GM12878 (cell line): ENCODE results near the gene LYPLAL1. TPM values are rescaled to one million over a fixed set of nuclear protein-coding genes. Genes with fewer than 3 reads are reported as not detected.

Source experiments
- ATAC-seq: fragments of 200-7000 bp; cut with Tn5 transposase; 3 replicates; pipeline ENCODE4 v1.9.1; 2020; ENCODE audit warnings: mild to moderate bottlenecking, moderate library complexity
- BruUV-seq: library from RNA; stranded (reverse); fragments of 400-500 nt; replicated peaks from 2 replicates; lab custom pipeline; 2021; lab: Mats Ljungman, UMichigan
- CTCF ChIA-PET: fragments of 300-600 bp; sonication (Branson Sonifier 250); formaldehyde crosslinking; extraction: SDS; loops from one replicate; lab custom pipeline; 2021; ENCODE audit warnings: inconsistent platforms; lab: Yijun Ruan, JAX
- POLR2A ChIA-PET: fragments of 350-600 bp; formaldehyde crosslinking; extraction: SDS; loops from one replicate; lab custom pipeline; 2021; ENCODE audit warnings: inconsistent platforms; lab: Charles Lee
- RAD21 ChIA-PET: fragments of 300-600 bp; sonication (Branson Sonifier 250); formaldehyde crosslinking; loops from one replicate; lab custom pipeline; 2023; ENCODE audit warnings: antibody characterized with exemption; ENCODE audit not compliant: unreplicated experiment; lab: Charles Lee
- SMC1A ChIA-PET: fragments of 300-600 bp; sonication (Branson Sonifier 250); formaldehyde crosslinking; loops from one replicate; lab custom pipeline; 2023; ENCODE audit not compliant: unreplicated experiment, uncharacterized antibody; lab: Charles Lee
- DNase-seq: peaks from one replicate; pipeline ENCODE4 v3.0.0-alpha.2; 2011; ENCODE audit warnings: low read depth, low spot score
- FAIRE-seq: peaks from 3 replicates; lab custom pipeline; 2011; peaks lifted over from hg19 to GRCh38; lab: Jason Lieb, UNC
- H2AFZ ChIP-seq: 2 replicates; pipeline ENCODE4 v1.6.0; 2011; ENCODE audit warnings: low read depth, low read length, control low read depth; ENCODE audit not compliant: control insufficient read depth
- H3K27ac ChIP-seq: 2 replicates; pipeline ENCODE4 v1.5.1; 2011; ENCODE audit warnings: control low read depth; ENCODE audit not compliant: control insufficient read depth, insufficient read depth
- H3K27me3 ChIP-seq, 2 experiments: replicated peaks in 1 of 2; 2 replicates each; pipeline versions ENCODE4 v1.6.0 to v1.6.1; 2011; ENCODE audit warnings: low read length in 1 of 2; ENCODE audit not compliant: control insufficient read depth in 2 of 2, insufficient read depth in 2 of 2
- H3K36me3 ChIP-seq, 2 experiments: 2 replicates each; pipeline ENCODE4 v1.5.1; 2011; ENCODE audit warnings: low read length in 1 of 2; ENCODE audit not compliant: control insufficient read depth in 2 of 2, insufficient read depth in 2 of 2
- H3K4me1 ChIP-seq: 2 replicates; pipeline ENCODE4 v1.6.1; 2011; ENCODE audit warnings: mild to moderate bottlenecking, low read length, moderate library complexity, mixed read lengths; ENCODE audit not compliant: control insufficient read depth, insufficient read depth
- H3K4me2 ChIP-seq: 2 replicates; pipeline ENCODE4 v1.6.0; 2011; ENCODE audit warnings: control low read depth; ENCODE audit not compliant: control insufficient read depth, insufficient read depth
- H3K4me3 ChIP-seq: fragments of 200-600 bp; sonication (generic); 2 replicates; pipeline ENCODE4 v1.5.1; 2016
- H3K79me2 ChIP-seq: 2 replicates; pipeline ENCODE4 v1.6.0; 2011; ENCODE audit warnings: low read length; ENCODE audit not compliant: control insufficient read depth, insufficient read depth
- H3K9ac ChIP-seq: 2 replicates; pipeline ENCODE4 v1.8.0; 2011; ENCODE audit warnings: low read length, control low read depth, mixed read lengths; ENCODE audit not compliant: control insufficient read depth, insufficient read depth
- H3K9me3 ChIP-seq: replicated peaks from 3 replicates; pipeline ENCODE4 v1.5.1; 2011; ENCODE audit warnings: mild to moderate bottlenecking, low read length; ENCODE audit not compliant: control insufficient read depth, insufficient read depth
- H4K20me1 ChIP-seq: 2 replicates; pipeline ENCODE4 v1.6.0; 2011; ENCODE audit not compliant: control insufficient read depth, insufficient read depth
- BHLHE40 ChIP-seq, 2 experiments: fragments of 450-650 bp in 1 of 2; IDR thresholded peaks; 2 replicates each; pipeline ENCODE4 v1.6.1; 2011 to 2017; ENCODE audit warnings: low read depth in 2 of 2, borderline replicate concordance in 1 of 2, improper control_type of control experiment in 1 of 2, low read length in 1 of 2, mild to moderate bottlenecking in 1 of 2
- EP300 ChIP-seq, 2 experiments: fragments of 150-350 bp in 1 of 2; IDR thresholded peaks; 2 replicates each; pipeline ENCODE4 v1.6.1; 2011 to 2012; ENCODE audit warnings: low read depth in 2 of 2, low read length in 2 of 2, borderline replicate concordance in 1 of 2, improper control_type of control experiment in 1 of 2, inconsistent platforms in 1 of 2; ENCODE audit not compliant: control insufficient read depth in 1 of 2
- JUNB ChIP-seq: IDR thresholded peaks from 2 replicates; pipeline ENCODE4 v1.6.1; 2016; ENCODE audit warnings: antibody characterized with exemption, mild to moderate bottlenecking
- TAF1 ChIP-seq: IDR thresholded peaks from 2 replicates; pipeline ENCODE4 v1.6.1; 2011; ENCODE audit warnings: mild to moderate bottlenecking, low read depth, low read length, borderline replicate concordance
- WGBS: methylation state at CpG from one replicate; pipeline ENCODE4 v1.1.6; 2016; ENCODE audit warnings: low lambda C conversion rate; ENCODE audit not compliant: insufficient replicate concordance, insufficient coverage; ENCODE audit errors: missing lambda C conversion rate; 5-methylcytosine and 5-hydroxymethylcytosine counted together
- in situ Hi-C: fragments of 300-500 bp; cut with MboI; formaldehyde crosslinking; loops from 9 replicates; pipeline ENCODE4 v1.14.3; 2018; ENCODE audit warnings: mixed read lengths
- intact Hi-C: fragments of 100-400 bp; cut with micrococcal nuclease; formaldehyde crosslinking; loops from one replicate; pipeline ENCODE4 v1.14.2; 2022; ENCODE audit not compliant: unreplicated experiment
- polyA plus RNA-seq, 11 experiments: library from polyadenylated mRNA; depleted of rRNA in 4 of 11; unstranded in 6 of 11; stranded (reverse) in 5 of 11; fragments of >200 nt; fragmentation: Nextera tagmentation in 4 of 11; fragmentation: Illumina TruSeq in 1 of 11; extraction: Ambion mirVana in 4 of 11; extraction: Trizol in 1 of 11; gene quantifications; 1 replicate in 1 of 11; 2 replicates in 10 of 11; pipeline versions ENCODE4 v1.2.1 to v1.2.3, GENCODE V29; 2011 to 2016; ENCODE audit warnings: inconsistent platforms in 2 of 11, missing spikeins in 2 of 11, low read depth in 1 of 11
- total RNA-seq, 4 experiments: library from RNA; depleted of rRNA in 3 of 4; stranded (reverse); fragments of >200 nt in 3 of 4; fragmentation: Illumina TruSeq in 1 of 4; extraction: Trizol in 1 of 4; gene quantifications; 2 replicates each; pipeline versions ENCODE4 v1.2.1 to v1.2.3, GENCODE V29; 2013 to 2021

LYPLAL1 gene
- total and polyA plus RNA-seq, 10 of the 15 experiments (the other 5 are each of a cell fraction or from before 2014, with no cell fraction given) = 19.4 to 112 (median 40.5) TPM

GRCh38 chr1:219159946-219160645, 13.6 kb upstream of the LYPLAL1 start:
- POLR2A ChIA-PET = no interaction called here
- Histone ChIP-seq H3K27me3 (no peaks in the 10 kb centered on the region), H3K9me3 (no peaks in the 10 kb centered on the region), H4K20me1 (no peaks in the 10 kb centered on the region), H3K4me3 (no peak overlapping the region), H3K79me2 (no peaks in the 10 kb centered on the region), H3K4me1 (no peaks in the 10 kb centered on the region), H3K36me3 (no peaks in the 10 kb centered on the region), H3K4me2 (no peak overlapping the region), H3K27ac (no peak overlapping the region), H3K9ac (no peak overlapping the region), H2AFZ (peak overlapping the region; percentile 27)
- WGBS = 42% methylated on average over 4 of the region's 4 CpGs
- DNase-seq (no peak), FAIRE-seq (no peak), ATAC-seq (peak; percentile 97)
- intact Hi-C loops = no loop called here
- RAD21 ChIA-PET = interaction anchor here (1.4 to 1.6 kb wide), 2 partner anchors 13 to 28 kb away, joined by 3 to 4 read pairs; partner anchors contain the start of gene LYPLAL1
- CTCF ChIA-PET = interaction anchor here (1.0 kb wide), 2 partner anchors 8 to 11 kb away, joined by 3 to 4 read pairs; no protein-coding TSS in a partner anchor
- in situ Hi-C loops = no loop called here
- TF ChIP-seq BHLHE40 (IDR thresholded peaks at IDR 0.05; ENCODE audit: borderline replicate concordance in 1 of 2, low read depth in 2 of 2, low read length in 1 of 2) (peak in 1 of 2 experiments; percentile 20; a peak in 1 of 4 replicates), TAF1 (no peak)
- SMC1A ChIA-PET = interaction anchor here (0.6 to 1.9 kb wide), 8 partner anchors 9 to 61 kb away, joined by 3 to 11 read pairs (median 4); partner anchors contain the start of gene LYPLAL1
- no TSS peak for BruUV-seq

DNA sequence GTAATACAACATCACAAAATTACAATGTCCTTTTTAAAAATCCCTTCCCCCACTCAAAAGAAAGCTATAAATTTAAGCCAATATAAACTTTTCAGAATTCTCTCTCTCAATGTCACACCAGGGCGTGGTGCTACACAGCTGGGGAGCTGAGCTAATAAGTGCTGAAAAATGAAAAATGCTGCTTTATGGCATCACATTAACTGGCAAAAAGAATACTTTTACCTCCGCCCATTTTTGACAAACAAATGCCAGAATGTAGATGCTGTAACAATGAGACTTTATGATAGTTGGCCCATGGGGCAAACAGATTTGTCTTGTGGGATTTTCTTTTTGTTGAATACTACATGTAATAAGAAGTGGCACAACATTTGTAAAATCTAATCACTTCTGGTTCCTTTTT, 12.7 kb upstream of the LYPLAL1 start:
- Histone ChIP-seq H3K4me1 (no peaks in the 10 kb centered on the region), H4K20me1 (no peaks in the 10 kb centered on the region), H3K9ac (no peak overlapping the region), H3K27ac (no peak overlapping the region), H2AFZ (no peak overlapping the region), H3K4me2 (no peak overlapping the region), H3K36me3 (no peaks in the 10 kb centered on the region), H3K79me2 (no peaks in the 10 kb centered on the region), H3K4me3 (no peak overlapping the region), H3K9me3 (no peaks in the 10 kb centered on the region), H3K27me3 (no peaks in the 10 kb centered on the region)
- intact Hi-C loops (no loop called here), in situ Hi-C loops (no loop called here)
- 47% methylated on average over 2 of the region's 2 CpGs for WGBS
- ATAC-seq (no peak), FAIRE-seq (no peak), DNase-seq (no peak)
- POLR2A ChIA-PET = no interaction called here
- RAD21 ChIA-PET = interaction anchor here (1.4 to 1.6 kb wide), 2 partner anchors 12 to 27 kb away, joined by 3 to 4 read pairs; partner anchors contain the start of gene LYPLAL1
- CTCF ChIA-PET = interaction anchor here (1.0 kb wide), 2 partner anchors 9 to 10 kb away, joined by 3 to 4 read pairs; no protein-coding TSS in a partner anchor
- TF ChIP-seq EP300 (IDR thresholded peaks at IDR 0.05; ENCODE audit: borderline replicate concordance in 1 of 2, control insufficient read depth in 1 of 2, low read depth in 2 of 2, low read length in 2 of 2) = no peak
- TF ChIP-seq JUNB = no peak
- BruUV-seq = no TSS peak
- SMC1A ChIA-PET = interaction anchor here (0.7 to 1.9 kb wide), 10 partner anchors 10 to 98 kb away, joined by 3 to 11 read pairs (median 4); partner anchors contain the start of gene LYPLAL1
